ENCODE data around the gene DFFB.

The DFFB gene

DNA sequence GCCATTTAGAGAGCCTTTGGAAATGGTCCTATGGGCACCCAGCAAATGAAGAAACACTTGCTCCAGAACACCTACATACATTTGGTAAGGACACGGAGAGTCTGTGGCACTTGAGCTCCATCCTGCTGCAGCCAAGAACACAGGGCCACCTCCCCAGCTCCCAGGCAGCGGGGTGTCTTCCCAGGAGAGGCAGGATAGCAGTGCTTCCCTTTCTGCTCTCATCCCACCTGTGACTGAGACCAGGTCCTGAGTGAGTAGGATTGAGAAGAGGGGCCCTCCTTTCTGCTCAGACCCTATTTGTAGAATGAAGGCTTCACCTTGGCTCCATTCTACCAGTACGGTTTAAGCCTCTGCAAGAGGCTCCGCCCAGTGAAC, 38.7 kb downstream of the DFFB start:
- DNase-seq, result no peak

- no peak for DNase-seq
Observed at GRCh38 chr1:3896396-3897000, 39.2 kb downstream of the DFFB start.

DNA sequence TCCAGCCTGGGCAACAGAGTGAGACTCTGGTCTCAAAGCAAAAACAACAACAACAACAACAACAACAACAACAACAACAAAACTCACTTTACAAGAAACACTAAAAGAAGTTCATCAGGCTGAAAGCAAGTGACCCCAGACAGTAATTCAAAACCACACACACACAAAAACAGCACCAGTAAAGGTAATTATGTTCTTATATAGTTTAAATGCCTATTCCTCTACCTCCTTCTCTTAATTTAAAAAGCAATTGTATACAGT, 41.1 kb downstream of the DFFB start:
- DNase-seq, result no peak

GRCh38 chr1:3898994-3899753, 41.9 kb downstream of the DFFB start:
- DNase-seq, result no peak

GRCh38 chr1:3899754-3900149, 42.5 kb downstream of the DFFB start:
- peak in 4 of 56 donors; percentile 25 to 73 (median 60) for DNase-seq

- peak; percentile 91 to 100 (median 98) for DNase-seq
Observed at GRCh38 chr1:3900150-3900968, 43.1 kb downstream of the DFFB start, which contains the start of gene C1orf174. C1orf174 (minus strand) TSS chr1:3900272; CDS start chr1:3900186, 86 bp downstream.

- peak; percentile 48 to 97 (median 90) for DNase-seq
Observed at GRCh38 chr1:3900969-3901529, 43.8 kb downstream of the DFFB start.

GRCh38 chr1:3902111-3902511, 44.8 kb downstream of the DFFB start:
- no peak for DNase-seq

- peak in 9 of 56 donors; percentile 5 to 24 (median 20) for DNase-seq
Observed at GRCh38 chr1:3902571-3903091, 45.4 kb downstream of the DFFB start.

- no peak for DNase-seq
Observed at GRCh38 chr1:3903141-3904005, 46.1 kb downstream of the DFFB start.

DNA sequence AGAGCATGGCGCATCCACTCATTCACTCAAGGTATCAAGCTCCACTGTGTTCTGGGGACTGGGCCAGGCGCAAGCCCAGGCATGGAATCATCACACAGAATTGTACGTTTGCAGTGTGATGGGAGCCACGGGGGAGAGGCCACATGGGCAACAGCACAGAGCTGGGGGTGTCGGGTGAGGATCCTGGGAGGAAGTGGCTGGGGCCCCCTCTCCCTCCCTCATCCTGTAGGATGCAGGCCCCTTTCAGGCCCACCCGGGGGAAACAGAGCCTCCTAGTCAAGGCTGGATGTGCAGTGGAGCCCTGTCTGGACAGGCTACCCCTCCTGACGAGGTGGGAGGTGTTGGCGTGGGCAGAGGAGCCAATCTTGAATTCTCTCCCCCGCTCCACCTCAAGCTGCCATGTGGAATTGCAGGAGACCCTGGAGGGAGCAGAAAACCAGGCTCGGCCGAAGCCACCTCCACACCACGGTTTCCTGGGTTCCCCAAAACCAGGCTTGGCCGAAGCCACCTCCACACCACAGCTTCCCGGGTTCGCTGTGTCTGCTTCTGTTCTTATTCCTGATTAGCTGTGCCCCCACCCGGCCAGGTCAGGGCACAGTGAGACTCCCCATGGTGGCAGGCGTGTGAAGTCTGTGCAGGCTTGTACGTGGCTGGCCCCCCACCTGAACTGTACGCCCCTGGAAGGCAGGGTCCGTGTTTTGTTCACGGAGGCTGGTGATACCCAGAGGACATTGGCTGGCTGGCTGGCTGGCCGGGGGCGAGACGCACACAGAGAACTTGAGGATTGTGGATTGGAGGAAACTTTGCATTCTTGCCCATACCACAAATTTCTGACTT, 46.9 kb downstream of the DFFB start:
- no peak for DNase-seq

DNA sequence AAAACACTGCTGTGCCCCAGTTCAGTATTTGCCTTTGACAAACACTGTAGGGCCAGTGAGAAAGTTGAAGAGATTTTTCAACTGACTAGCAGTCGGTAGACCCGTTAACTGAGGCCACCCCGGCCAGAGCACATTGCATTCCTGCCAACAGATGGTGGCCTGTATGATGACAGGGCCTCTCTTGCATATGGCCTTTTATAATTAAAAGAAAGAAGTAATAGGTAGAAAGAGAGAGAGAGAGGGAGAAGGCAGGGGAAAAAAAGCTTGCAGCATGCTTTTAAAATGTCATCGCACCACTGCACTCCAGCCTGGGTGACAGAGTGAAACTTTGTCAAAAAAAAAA, 47.5 kb downstream of the DFFB start:
- DNase-seq, result no peak

DNA sequence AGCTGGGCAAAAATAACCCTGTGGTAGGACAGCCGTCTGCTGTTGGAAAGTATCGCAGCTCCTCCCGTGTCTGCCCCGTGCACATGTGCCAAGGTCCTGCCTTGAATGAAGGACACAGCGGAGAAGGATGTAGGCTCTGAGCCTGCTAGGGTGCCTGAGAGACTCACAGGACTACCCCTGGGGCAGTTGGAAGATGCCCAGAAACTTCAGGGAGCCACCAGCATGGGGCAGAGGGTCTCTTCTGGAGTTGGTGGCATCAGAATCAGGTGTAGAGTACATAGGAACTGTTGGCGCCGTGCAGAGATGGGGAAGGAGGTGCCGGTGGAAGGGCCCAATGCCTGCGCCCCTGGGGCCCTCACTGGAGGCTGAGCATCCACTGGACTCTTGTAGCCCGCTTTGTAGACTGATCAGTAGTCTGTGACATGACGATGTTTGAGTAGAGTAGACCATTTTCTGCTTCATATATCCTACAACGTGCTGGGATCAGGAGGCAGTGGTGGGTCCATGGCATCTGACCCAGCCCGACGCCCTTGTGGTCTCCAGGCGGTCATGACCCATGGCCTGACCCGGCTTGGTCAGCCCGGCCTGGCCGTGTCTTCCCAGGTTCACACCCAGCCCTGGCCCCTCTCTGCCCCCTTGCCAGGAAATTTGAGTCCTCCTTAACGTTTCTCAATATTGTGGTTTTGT, 48.1 kb downstream of the DFFB start:
- no peak for DNase-seq

DNA sequence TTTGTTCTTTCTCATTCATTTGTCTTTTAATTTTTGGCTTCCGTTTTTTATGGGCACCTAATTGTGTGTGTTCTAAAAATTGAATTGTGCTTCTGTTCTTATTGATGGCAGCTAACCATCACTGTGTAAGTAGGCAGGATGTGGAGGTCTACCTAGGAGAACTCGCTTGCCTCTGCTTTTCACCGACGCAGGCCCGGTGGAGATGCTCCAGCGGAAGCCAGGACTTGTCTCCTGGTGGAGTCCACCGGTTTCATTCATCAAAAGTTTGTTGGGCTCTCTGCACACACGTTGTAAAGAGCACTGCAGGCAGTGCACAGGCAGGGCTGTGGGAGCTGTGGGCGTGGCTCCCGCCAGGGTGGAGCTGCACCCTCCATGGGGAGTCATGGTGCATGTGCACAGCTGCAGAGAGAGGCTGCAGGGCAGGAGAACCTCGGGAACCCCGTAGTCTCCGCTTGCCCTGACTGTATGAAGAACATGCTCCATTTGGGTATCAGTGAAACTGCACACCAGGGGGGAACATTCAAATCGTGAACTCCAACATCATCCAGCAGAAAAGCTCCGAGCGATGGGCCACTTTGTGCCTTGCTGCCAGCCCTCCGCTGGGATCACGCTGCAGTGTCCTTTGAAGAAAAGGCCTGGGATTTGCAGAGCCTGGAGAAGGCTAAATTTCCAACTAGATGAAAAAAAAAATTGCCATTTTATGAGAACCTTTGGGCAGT, 48.8 kb downstream of the DFFB start:
- DNase-seq, result no peak

GRCh38 chr1:3906672-3907020, 49.4 kb downstream of the DFFB start:
- DNase-seq, result no peak

DNA sequence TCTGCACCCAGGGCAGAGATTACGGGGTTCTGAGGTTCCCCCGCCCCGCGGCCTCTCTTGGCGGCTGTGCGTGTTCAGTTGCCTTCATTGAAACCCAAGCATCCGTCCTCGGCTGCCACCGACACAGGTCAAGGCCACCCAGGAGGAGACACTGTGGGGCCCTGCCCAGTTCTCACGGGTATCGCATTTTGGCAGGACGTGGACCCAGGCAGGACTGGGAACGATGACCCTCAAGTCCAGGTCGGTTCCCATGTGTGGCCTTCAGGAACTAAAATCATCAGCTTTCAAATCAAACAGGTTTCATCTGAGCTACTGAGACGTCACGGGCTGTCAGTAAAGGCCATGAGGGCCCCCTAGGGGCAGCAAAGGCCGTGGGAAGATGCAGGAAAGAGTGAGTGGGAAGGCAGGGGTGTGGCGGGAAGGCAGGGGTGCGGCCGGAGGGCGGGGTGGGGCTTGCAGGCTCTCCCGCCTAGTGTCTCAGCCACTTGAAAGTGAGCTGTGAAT, 49.8 kb downstream of the DFFB start:
- peak in 1 of 56 donors; percentile 18 for DNase-seq

- no peak for DNase-seq
Observed at GRCh38 chr1:3907621-3908165, 50.4 kb downstream of the DFFB start.

DNA sequence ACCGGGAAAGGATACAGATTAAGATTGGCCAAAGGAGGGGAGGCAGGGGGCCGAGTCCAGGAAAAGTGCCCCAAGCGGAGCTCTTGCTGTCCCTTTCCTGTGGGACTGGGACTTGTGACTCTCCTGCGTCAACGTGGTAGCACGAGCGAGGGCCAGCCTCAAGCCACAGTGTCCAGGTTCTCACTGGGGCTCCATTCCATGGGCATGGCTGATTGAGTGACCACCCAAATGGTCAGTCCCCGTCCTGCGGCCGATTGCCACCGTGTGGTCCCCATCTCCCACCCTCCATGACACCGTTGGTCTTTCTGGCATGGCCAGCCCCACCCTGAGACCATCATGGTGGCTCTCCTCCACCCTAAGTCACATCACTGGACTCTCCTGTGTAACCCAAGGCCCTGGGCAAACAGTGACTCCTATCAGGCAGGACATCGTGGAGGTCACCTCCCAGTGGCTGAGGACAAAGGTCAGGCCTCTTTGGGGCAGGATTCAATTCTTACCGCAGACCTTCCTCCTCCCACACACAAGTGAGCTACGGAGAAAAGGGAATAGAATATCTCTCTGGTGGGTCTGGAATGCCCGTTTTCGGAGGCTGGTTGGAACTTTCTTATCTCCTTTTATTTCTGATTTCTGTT, 51.7 kb downstream of the DFFB start:
- DNase-seq, result no peak
